AG04450 (cell line): ENCODE results near the gene CYB5A. TPM values are rescaled to one million over a fixed set of nuclear protein-coding genes. Genes with fewer than 3 reads are reported as not detected.
"Not testable (repeated sequence)": the region's sequence is repeated elsewhere in the genome, so short reads cannot be mapped to it uniquely, and the experiment has no call there.

Experiments used
- CTCF ChIA-PET: fragments of 300-600, 350-600 bp; formaldehyde crosslinking; extraction: SDS; loops from one replicate; lab custom pipeline; 2022; ENCODE audit warnings: antibody characterized with exemption, inconsistent platforms; lab: Charles Lee
- POLR2A ChIA-PET: fragments of 350-600 bp; formaldehyde crosslinking; extraction: SDS; loops from one replicate; lab custom pipeline; 2021; ENCODE audit warnings: antibody characterized with exemption, inconsistent platforms; lab: Yijun Ruan, JAX
- DNase-seq: peaks from one replicate; pipeline ENCODE4 v3.0.0-alpha.2; 2011; ENCODE audit warnings: low read depth, low spot score
- H3K27ac ChIP-seq: one replicate; pipeline ENCODE4 v1.5.1; 2012; ENCODE audit warnings: low read depth, low read length, control low read depth
- H3K27me3 ChIP-seq: one replicate; pipeline ENCODE4 v1.6.0; 2012; ENCODE audit warnings: low read length; ENCODE audit not compliant: control insufficient read depth, insufficient read depth
- H3K4me3 ChIP-seq: 2 replicates; pipeline ENCODE4 v1.5.1; 2011; ENCODE audit warnings: mild to moderate bottlenecking, low read depth, low read length, control low read depth
- H3K9me3 ChIP-seq: 2 replicates; pipeline ENCODE4 v1.5.1; 2012; ENCODE audit warnings: low read length; ENCODE audit not compliant: control insufficient read depth, insufficient read depth
- CTCF ChIP-seq: IDR thresholded peaks from 2 replicates; pipeline ENCODE4 v1.5.1; 2011; ENCODE audit warnings: low read depth, low read length, control low read depth, inconsistent platforms
- polyA plus RNA-seq: library from polyadenylated mRNA; depleted of rRNA; stranded (reverse); fragments of >200 nt; gene quantifications from 2 replicates; pipeline ENCODE4 v1.2.3, GENCODE V29; 2011

Gene CYB5A
- polyA plus RNA-seq, 1 experiment: 95.2 TPM

- DNase-seq: no peak
- no peaks in the 10 kb centered on the region for H3K27me3 ChIP-seq
- ChIA-PET POLR2A (no interaction called here), CTCF (interaction anchor here (1.3 kb wide), 1 partner anchor 137 kb away, joined by 3 read pairs; no protein-coding TSS in a partner anchor)
- H3K9me3 ChIP-seq: no peaks in the 10 kb centered on the region
- no peak for TF ChIP-seq CTCF
- H3K27ac ChIP-seq: no peak overlapping the region
- no peak overlapping the region for H3K4me3 ChIP-seq
Measured at GRCh38 chr18:74334242-74334893, 42.6 kb upstream of the CYB5A start.

- no peak for TF ChIP-seq CTCF
- H3K27ac ChIP-seq: no peak overlapping the region
- ChIA-PET POLR2A (no interaction called here), CTCF (no interaction called here)
- no peaks in the 10 kb centered on the region for H3K27me3 ChIP-seq
- H3K4me3 ChIP-seq: no peak overlapping the region
- DNase-seq: no peak
- H3K9me3 ChIP-seq: no peaks in the 10 kb centered on the region
Measured at GRCh38 chr18:74333091-74333490, 41.3 kb upstream of the CYB5A start.

GRCh38 chr18:74331404-74331803, 39.6 kb upstream of the CYB5A start:
- no peak overlapping the region for H3K4me3 ChIP-seq

GRCh38 chr18:74329688-74330205, 38.0 kb upstream of the CYB5A start:
- Histone ChIP-seq H3K27ac (no peak overlapping the region), H3K27me3 (no peaks in the 10 kb centered on the region), H3K4me3 (no peak overlapping the region), H3K9me3 (no peaks in the 10 kb centered on the region)
- CTCF ChIA-PET: interaction anchor here (3.0 kb wide), 1 partner anchor 131 kb away, joined by 21 read pairs; no protein-coding TSS in a partner anchor
- no peak for TF ChIP-seq CTCF
- DNase-seq: no peak
- POLR2A ChIA-PET: no interaction called here

More at GRCh38 chr18:74331404-74331803, 39.6 kb upstream of the CYB5A start:
- TF ChIP-seq CTCF: peak; percentile 63
- CTCF ChIA-PET: interaction anchor here (0.6 to 3.0 kb wide), 5 partner anchors 10 to 845 kb away, joined by 3 to 21 read pairs (median 3); no protein-coding TSS in a partner anchor
- Histone ChIP-seq H3K27me3 (no peaks in the 10 kb centered on the region), H3K9me3 (no peaks in the 10 kb centered on the region), H3K27ac (no peak overlapping the region)
- DNase-seq: peak; percentile 13
- POLR2A ChIA-PET: no interaction called here

- CTCF ChIA-PET: no interaction called here
- Histone ChIP-seq H3K27ac (no peak overlapping the region), H3K4me3 (no peak overlapping the region), H3K9me3 (no peaks in the 10 kb centered on the region), H3K27me3 (no peaks in the 10 kb centered on the region)
- POLR2A ChIA-PET: no interaction called here
- DNase-seq: no peak
- no peak for TF ChIP-seq CTCF
Measured at GRCh38 chr18:74328206-74328605, 36.4 kb upstream of the CYB5A start.

- DNase-seq, POLR2A ChIA-PET, H3K4me3 ChIP-seq, H3K27me3 ChIP-seq, H3K27ac ChIP-seq, H3K9me3 ChIP-seq: not testable (repeated sequence)
- CTCF ChIA-PET: interaction anchor here (0.6 to 1.3 kb wide), 2 partner anchors 15 to 84 kb away, joined by 3 to 4 read pairs; no protein-coding TSS in a partner anchor
Measured at GRCh38 chr18:74326791-74327190, 35.0 kb upstream of the CYB5A start.
